Measurements from ENCODE around the gene RHPN2. TPM values are rescaled to one million over a fixed set of nuclear protein-coding genes. Genes with fewer than 3 reads are reported as not detected.
"Not testable (repeated sequence)": the region's sequence is repeated elsewhere in the genome, so short reads cannot be mapped to it uniquely, and the experiment has no call there.

RHPN2 gene
- total RNA-seq, 3 donors from 2014 or later = 1.4 to 55.3 (median 35.4) TPM

DNA sequence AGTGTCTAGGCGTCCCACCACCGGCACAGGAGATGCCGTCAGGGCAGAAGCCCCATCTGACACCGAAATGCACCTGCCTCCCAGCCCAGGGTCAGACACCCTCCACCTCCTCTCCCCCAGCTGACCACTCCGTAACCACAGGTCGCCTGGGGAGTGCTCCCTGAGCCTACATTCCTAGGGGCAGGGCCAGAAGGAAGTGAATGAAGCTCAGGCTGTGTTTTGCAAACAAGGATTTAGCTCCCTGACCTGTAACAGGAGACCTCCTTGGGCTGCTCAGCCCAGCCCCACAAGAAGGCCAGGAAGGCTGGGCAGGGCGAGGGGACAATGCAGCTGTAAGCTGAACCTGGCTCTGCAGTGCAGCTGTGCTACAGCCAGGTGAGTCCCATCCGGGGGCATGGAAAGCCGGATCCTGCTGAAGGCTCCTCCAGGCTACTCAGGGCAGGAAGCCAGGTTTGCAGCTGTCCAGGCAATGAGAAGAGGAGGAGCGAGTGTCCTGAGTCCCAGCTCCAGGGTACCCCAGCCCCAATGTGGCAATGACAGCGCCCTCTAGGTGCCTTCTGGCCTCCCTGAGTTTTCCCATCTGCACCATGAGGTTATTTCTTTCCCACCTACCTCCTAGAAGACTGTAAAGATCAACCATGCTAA lies 42.1 kb downstream of the RHPN2 start:
- intact Hi-C loops (cut with DNase I; ENCODE audit: low total_unique reads) = no loop called here
- H3K9me3 ChIP-seq = no peaks in the 10 kb centered on the region

GRCh38 chr19:33010891-33011290 lies 53.8 kb downstream of the RHPN2 start:
- H3K27ac ChIP-seq; H3K9me3 ChIP-seq; H3K36me3 ChIP-seq; intact Hi-C loops (cut with DNase I; ENCODE audit: low total_unique reads); H3K4me1 ChIP-seq; H3K27me3 ChIP-seq; DNase-seq (ENCODE audit: low spot score in 2 of 2); H3K4me3 ChIP-seq: not testable (repeated sequence)

More for the DNA sequence above, 42.1 kb downstream of the RHPN2 start:
- H3K27me3 ChIP-seq = no peaks in the 10 kb centered on the region
- DNase-seq (ENCODE audit: low spot score in 2 of 2) = peak in 1 of 2 donors; percentile 73
- H3K4me1 ChIP-seq = no peaks in the 10 kb centered on the region
- TF ChIP-seq POLR2A (IDR thresholded peaks at IDR 0.05) (no peak), POLR2AphosphoS5 (IDR thresholded peaks at IDR 0.05) (no peak), CTCF (IDR thresholded peaks at IDR 0.05) (no peak)
- no peaks in the 10 kb centered on the region for H3K36me3 ChIP-seq
- no peak overlapping the region for H3K4me3 ChIP-seq
- peak overlapping the region; percentile 36 to 48 for H3K27ac ChIP-seq

DNA sequence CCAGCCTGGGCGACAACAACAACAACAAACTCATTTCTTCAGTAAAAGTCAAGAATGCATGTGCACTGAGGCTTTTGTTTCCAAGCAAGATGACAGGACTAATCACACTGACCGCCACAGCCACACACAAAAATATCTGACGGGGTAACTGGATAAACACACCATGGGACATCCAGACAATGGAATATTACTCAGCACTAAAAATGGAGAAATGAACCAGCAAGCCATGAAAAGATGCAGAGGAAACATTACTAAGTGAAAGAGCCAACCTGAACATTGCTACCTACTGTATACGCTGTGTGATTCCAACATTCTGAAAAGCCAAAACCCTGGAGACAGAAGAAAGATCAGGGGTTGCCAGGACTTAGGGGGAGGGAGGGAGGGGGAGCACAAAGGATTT lies 56.0 kb downstream of the RHPN2 start:
- intact Hi-C loops (cut with DNase I; ENCODE audit: low total_unique reads) = no loop called here
- H3K4me3 ChIP-seq = no peak overlapping the region
- H3K9me3 ChIP-seq = no peaks in the 10 kb centered on the region
- no peaks in the 10 kb centered on the region for H3K27me3 ChIP-seq
- H3K36me3 ChIP-seq = no peaks in the 10 kb centered on the region
- TF ChIP-seq POLR2AphosphoS5 (IDR thresholded peaks at IDR 0.05) = no peak
- no peak for TF ChIP-seq CTCF (IDR thresholded peaks at IDR 0.05)
- TF ChIP-seq POLR2A (IDR thresholded peaks at IDR 0.05) = no peak
- no peaks in the 10 kb centered on the region for H3K4me1 ChIP-seq
- DNase-seq (ENCODE audit: low spot score in 2 of 2) = no peak
- no peak overlapping the region for H3K27ac ChIP-seq

DNA sequence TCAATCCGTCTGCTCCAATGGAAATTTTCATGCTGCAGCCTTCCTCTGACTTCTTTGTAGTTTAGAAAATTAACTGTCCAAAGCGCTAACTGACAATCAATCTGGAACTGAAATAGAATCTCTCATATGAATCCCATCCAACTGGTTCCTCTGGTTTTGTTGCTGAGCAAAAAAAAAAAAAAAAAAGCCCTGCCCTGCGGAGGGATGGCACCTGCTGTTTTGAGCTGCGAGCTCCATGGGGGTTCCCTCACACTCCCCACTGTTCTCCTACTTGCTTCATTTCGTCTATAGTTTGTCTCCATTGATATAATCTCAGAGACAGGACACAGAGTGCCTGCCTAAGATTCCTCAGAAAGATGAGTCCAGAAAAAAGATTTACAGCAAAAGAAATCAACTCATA lies 59.2 kb downstream of the RHPN2 start:
- H3K27me3 ChIP-seq = no peaks in the 10 kb centered on the region
- TF ChIP-seq POLR2A (IDR thresholded peaks at IDR 0.05) = no peak
- no peak for TF ChIP-seq POLR2AphosphoS5 (IDR thresholded peaks at IDR 0.05)
- TF ChIP-seq CTCF (IDR thresholded peaks at IDR 0.05) = no peak
- no peak overlapping the region for H3K4me3 ChIP-seq
- H3K4me1 ChIP-seq = no peaks in the 10 kb centered on the region
- intact Hi-C loops (cut with DNase I; ENCODE audit: low total_unique reads) = no loop called here
- no peak for DNase-seq (ENCODE audit: low spot score in 2 of 2)
- peak overlapping the region in 1 of 2 donors; percentile 8 for H3K27ac ChIP-seq
- no peaks in the 10 kb centered on the region for H3K9me3 ChIP-seq
- no peaks in the 10 kb centered on the region for H3K36me3 ChIP-seq

- H3K9me3 ChIP-seq; H3K27ac ChIP-seq; intact Hi-C loops (cut with DNase I; ENCODE audit: low total_unique reads); H3K4me3 ChIP-seq; H3K36me3 ChIP-seq; H3K4me1 ChIP-seq; H3K27me3 ChIP-seq; DNase-seq (ENCODE audit: low spot score in 2 of 2): not testable (repeated sequence)
These were observed 61.2 kb downstream of the RHPN2 start for GRCh38 chr19:33003424-33004024.

- H3K4me3 ChIP-seq; H3K27me3 ChIP-seq; H3K4me1 ChIP-seq; H3K36me3 ChIP-seq; H3K27ac ChIP-seq; DNase-seq (ENCODE audit: low spot score in 2 of 2); H3K9me3 ChIP-seq; intact Hi-C loops (cut with DNase I; ENCODE audit: low total_unique reads): not testable (repeated sequence)
These were observed 62.4 kb downstream of the RHPN2 start for GRCh38 chr19:33002126-33002865.

Data from breast epithelium (tissue), 4 donors.